Erythroblast (primary cell): ENCODE results near the gene RNPEPL1.

Experiments used
- DNase-seq, 2 experiments: peaks; one replicate each; lab custom pipeline; 2025; lab: John Stamatoyannopoulos, UW
- GATA1 ChIP-seq: IDR thresholded peaks from 2 replicates; pipeline ENCODE4 v1.6.1; 2011; ENCODE audit warnings: low read depth, mild to moderate bottlenecking, control low read depth, low read length, moderate library complexity
- POLR2A ChIP-seq: IDR thresholded peaks from 2 replicates; pipeline ENCODE4 v1.6.1; 2011; ENCODE audit warnings: mild to moderate bottlenecking, low read length

Gene RNPEPL1

DNA sequence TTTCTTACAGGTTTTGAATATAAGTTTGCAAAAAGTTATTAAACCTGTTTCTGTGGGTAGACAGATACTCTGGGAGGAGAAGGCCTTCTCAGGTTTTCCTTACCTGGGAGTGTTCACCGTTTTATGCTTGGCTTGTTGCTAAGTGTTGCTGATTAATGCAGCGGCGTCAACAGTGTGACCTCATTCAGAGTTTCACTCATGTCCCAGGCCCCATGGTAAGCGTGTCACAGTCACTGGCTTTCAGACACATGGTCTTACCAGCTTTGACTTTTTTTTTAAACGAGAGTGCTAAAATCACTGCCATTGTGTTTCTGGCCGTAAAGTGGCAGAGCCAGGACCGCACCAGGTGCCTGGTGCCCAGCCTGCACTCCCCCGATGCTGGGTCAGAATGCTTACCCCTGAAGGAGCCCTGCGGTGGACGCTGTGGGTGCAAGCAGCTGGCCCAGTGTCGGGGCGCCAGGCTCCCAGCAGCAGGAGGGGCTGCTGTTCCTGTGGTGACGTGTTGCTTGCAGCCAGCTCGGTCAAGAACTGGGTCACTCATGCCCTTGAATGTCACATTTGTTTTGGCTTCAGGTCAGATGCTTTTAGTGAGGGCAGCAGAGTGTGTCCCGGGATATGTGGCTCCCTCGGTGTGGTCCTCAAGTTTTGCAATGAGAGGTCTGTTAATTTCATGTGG, 21.7 kb downstream of the RNPEPL1 start:
- DNase-seq, result no peak
- no peak for TF ChIP-seq POLR2A

DNA sequence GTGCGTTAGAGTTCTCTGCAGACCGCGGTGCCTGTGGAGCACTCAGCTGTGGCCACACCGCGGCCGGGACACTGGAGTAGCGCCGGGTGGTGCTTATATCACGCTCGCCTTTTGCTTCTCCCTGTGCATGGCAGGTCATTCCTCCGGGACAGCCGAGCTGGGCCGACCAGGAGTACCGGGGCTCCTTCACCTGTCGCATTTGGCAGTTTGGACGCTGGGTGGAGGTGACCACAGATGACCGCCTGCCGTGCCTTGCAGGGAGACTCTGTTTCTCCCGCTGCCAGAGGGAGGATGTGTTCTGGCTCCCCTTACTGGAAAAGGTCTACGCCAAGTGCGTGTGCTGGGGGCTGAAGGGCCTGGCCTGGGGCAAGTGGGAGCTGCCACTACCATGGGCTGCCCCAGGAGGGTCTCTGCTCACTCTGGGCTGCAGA, 22.4 kb downstream of the RNPEPL1 start:
- TF ChIP-seq GATA1 (no peak), POLR2A (no peak)
- no peak for DNase-seq

DNA sequence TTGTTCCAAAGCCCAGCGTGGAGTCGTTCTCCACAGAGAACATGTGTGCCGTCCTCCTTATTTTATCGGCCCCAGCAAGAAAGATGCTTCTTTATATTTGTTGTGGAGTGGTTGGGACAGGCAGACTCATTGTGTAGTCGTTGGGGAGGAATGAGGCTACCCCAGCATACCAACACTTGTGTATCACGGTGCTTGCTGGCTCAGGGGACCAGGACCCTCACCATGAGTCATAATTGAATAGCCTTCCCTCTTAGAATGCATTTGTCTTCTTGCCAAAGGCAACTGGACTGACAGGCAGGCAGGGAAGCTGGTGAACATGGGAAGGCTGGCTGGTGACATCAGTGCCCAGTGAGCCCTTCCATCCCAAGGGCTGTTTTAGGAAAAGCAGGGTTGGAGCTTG, 22.9 kb downstream of the RNPEPL1 start:
- TF ChIP-seq GATA1 (no peak), POLR2A (no peak)
- no peak for DNase-seq

DNA sequence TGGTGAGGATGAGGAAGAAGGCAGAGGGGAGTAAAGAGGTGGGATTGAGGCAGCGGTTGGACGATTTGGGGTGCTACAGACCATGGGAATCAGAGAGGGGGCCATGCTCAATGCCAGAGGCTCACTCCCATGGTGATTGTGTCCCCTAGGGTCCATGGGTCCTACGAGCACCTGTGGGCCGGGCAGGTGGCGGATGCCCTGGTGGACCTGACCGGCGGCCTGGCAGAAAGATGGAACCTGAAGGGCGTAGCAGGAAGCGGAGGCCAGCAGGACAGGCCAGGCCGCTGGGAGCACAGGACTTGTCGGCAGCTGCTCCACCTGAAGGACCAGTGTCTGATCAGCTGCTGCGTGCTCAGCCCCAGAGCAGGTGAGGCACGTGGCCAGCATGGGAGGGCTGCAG, 23.5 kb downstream of the RNPEPL1 start:
- TF ChIP-seq GATA1 (no peak), POLR2A (no peak)
- DNase-seq, result no peak

DNA sequence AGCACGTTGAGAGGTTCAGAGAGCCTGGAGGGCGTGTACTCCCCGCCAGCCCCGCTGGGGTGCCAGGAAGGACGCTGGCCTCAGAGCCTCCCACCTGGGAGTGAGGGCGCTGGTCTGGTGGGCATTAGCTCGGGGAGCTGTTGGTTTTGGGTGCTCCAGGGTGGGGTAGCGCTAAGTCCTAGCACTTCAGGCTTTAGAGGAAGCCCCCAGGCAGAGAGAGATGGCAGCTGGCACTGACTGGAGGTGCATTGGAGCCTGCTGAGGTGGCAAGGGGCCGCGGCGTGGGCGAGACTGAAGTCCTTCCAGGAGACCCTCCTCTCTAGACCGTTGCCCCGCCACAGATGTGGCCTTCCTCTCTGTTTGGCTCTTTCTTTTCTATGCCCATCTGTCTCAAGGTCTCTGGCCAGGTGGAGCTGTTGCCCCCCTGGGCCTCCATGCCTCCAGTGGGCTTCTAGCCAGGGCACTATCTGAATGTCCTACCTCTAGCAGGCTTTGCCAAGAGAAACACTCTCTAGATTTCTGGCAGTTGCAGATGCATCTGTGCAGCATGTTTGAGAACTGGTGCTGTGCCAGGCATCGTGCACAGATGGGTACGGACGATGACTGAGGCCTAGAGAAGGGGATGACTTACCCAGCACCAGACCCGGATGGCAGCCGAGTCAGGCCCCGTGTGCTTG, 24.9 kb downstream of the RNPEPL1 start:
- no peak for DNase-seq
- TF ChIP-seq POLR2A (no peak), GATA1 (no peak)

DNA sequence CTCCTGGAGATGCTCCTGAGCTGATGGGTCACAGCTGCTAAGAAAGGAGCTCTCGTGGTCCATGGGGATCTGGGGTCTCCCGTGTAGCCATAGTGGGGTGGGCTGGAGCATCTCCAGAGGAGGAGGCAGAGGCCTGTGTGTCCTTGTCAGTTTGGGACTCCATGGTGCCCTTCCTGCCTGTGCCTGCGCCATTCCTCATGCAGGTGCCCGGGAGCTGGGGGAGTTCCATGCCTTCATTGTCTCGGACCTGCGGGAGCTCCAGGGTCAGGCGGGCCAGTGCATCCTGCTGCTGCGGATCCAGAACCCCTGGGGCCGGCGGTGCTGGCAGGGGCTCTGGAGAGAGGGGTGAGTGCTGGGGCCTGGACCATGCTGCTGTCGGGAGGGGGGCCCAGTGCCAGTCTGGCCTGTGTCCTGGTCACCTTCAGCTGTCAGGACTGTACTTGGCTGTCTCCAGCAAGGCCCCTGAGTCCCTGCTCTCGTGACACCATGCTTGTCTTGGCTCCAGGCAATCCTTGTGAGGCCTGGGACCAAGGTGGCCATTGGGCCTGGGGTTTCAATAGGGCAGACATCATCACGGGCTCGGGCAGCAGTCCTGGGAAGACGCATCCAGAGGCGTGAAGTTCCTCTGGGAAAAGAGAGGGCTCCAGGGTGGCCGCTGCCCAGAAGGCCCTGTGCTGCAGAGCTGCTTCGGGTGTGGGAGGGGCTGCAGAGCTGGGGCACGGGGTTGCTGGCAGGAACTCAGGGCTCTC, 25.6 kb downstream of the RNPEPL1 start:
- DNase-seq, result no peak
- TF ChIP-seq POLR2A (no peak), GATA1 (no peak)

DNA sequence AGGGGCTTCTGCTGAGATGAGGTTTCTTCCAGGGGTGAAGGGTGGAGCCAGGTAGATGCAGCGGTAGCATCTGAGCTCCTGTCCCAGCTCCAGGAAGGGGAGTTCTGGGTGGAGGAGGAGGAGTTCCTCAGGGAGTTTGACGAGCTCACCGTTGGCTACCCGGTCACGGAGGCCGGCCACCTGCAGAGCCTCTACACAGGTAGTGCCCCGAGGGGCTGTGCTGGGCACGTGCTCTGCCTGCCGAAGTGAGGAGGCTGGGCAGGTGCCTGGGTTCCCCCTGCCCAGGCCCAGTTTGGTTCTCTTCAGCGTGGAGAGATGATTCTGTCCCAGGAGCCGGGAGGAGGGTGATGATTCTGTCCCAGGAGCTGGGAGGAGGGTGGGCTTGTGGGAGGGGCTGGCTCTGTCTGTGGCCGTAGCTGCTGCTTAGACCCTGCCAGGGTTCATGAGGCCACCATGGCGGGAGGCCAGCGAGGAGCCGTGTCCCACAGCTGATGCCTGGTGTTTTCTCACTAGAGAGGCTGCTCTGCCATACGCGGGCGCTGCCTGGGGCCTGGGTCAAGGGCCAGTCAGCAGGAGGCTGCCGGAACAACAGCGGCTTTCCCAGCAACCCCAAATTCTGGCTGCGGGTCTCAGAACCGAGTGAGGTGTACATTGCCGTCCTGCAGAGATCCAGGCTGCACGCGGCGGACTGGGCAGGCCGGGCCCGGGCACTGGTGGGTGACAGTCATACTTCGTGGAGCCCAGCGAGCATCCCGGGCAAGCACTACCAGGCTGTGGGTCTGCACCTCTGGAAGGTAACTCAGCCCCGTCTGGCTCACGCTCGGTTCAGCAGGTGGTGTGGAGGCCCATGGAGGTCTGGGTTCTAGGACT, 26.5 kb downstream of the RNPEPL1 start:
- TF ChIP-seq GATA1 (no peak), POLR2A (no peak)
- no peak for DNase-seq

DNA sequence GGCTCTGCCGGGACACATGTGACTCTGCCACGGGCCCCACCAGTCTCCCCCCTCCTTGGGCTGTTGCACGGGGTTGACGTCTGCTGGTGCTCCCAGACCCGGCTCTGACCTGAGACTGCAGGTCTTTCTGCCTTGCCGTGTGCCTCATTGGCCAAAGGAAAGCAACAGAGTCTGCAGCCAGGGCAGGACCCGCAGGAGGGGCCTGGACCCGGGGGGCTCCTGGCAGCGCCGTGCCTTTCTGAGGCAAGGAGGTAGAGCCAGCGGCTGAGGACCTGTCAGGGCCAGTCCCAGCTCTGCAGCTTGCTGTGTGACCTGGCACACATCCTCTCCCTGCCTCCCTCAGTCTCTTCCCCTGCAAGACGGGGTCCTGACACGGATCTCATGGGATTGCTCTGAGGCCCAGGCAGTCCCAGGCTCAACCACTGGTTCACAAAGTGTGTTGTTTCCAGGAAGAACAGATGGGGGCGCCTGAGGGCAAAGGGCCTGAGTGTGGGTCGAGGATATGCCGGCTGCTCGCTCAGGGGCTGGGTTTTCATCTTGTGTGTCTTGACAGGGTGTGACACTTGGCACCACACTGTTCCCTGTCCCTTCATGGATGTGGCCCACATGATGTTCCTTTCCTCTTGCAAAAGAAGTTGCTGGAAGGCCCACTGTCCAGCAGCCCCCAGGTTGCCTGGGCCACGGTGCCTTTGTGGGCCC, 27.2 kb downstream of the RNPEPL1 start:
- peak; percentile 19 to 27 for DNase-seq
- TF ChIP-seq POLR2A (no peak), GATA1 (no peak)

DNA sequence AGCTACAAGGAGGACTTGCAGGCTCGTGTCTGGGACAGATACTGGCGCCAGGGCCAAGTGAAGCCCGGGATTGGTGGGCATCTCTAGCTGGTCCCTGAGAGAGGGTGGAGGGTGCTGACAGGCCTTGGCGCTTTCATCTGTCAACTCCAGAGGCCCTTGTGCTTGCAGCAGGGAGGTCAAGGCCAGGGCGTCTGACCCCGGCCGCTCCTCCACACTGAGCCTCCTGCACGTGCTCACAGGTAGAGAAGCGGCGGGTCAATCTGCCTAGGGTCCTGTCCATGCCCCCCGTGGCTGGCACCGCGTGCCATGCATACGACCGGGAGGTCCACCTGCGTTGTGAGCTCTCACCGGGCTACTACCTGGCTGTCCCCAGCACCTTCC, 27.8 kb downstream of the RNPEPL1 start:
- DNase-seq, result no peak
- TF ChIP-seq POLR2A (no peak), GATA1 (no peak)

DNA sequence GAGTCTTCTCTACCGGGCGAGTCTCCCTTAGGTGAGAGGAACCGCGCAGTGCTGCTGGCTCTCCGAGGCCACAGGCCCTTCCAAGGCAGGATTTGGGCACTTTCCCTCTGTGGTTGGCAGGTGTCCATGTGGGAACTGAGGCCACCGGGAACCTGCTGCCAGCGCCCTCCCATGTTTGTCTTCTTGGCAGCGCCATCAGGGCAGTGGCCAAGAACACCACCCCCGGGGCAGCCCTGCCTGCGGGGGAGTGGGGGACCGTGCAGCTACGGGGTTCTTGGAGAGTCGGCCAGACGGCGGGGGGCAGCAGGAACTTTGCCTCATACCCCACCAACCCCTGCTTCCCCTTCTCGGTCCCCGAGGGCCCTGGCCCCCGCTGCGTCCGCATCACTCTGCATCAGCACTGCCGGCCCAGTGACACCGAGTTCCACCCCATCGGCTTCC, 28.2 kb downstream of the RNPEPL1 start:
- no peak for DNase-seq
- TF ChIP-seq GATA1, result no peak
- TF ChIP-seq POLR2A, result no peak

DNA sequence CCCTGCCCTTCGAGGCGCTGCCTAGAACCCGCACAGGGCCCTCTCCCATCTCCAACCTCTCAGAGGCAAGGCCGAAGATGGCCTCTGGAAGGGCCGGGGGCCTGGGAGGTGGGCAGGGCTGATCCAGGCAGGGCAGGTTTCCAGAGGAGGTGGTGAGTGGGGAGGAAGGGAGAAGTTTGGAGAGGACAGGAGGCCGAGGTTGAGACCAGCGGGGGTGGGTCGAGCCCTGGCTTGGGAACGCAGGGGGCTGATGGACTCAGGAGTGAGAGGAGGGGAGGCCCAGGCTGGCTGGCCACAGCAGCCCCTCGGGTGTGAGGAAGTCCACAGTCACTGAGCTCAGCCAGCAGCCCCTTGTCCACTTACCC, 28.8 kb downstream of the RNPEPL1 start:
- DNase-seq, result no peak
- TF ChIP-seq POLR2A (no peak), GATA1 (no peak)

DNA sequence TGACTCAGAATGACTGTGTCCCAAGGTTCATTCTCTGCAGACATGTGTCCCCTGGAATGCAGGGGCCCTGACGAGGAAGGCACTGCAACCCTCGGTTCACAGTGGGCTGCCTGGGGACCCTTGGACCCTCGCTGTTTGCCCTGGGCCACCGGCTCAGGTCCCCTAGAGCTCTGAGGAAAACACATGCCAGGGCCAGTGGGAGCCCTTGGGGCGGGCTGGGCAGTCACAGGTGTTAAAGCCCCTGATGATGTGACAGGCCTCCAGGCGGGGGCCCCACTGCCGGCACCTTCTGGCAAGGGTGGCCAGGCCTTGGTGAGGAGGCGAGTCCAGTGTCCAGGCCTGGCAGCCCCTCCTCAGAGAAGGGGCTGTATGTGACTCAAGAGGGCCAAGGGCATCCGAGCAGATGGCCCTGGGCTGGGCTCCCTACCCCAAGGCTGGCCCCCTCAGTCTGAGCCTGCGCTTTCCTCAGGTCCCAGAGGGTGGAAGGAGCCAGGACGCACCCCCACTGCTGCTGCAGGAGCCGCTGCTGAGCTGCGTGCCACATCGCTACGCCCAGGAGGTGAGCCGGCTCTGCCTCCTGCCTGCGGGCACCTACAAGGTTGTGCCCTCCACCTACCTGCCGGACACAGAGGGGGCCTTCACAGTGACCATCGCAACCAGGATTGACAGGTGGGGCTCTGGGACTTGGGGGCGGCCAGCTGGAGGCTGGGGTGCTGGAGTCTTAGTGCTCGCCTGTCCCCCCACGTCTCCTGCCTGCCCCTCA, 29.3 kb downstream of the RNPEPL1 start:
- TF ChIP-seq POLR2A, result no peak
- TF ChIP-seq GATA1, result no peak
- DNase-seq, result no peak
